GM18499 (cell line): ENCODE data around the gene PDZD8.
"Not testable (repeated sequence)": the region's sequence is repeated elsewhere in the genome, so short reads cannot be mapped to it uniquely, and the experiment has no call there.

ENCODE experiments used
- ATAC-seq: cut with Tn5 transposase; IDR thresholded peaks from one replicate; pipeline ENCODE4 v1.9.1; 2021; ENCODE audit warnings: moderate number of reproducible peaks; ENCODE audit not compliant: insufficient read depth, unreplicated experiment

Gene PDZD8

GRCh38 chr10:117239051-117239450 lies 136.2 kb downstream of the PDZD8 start:
- ATAC-seq, result no peak

GRCh38 chr10:117237401-117237991 lies 137.7 kb downstream of the PDZD8 start:
- no peak for ATAC-seq

DNA sequence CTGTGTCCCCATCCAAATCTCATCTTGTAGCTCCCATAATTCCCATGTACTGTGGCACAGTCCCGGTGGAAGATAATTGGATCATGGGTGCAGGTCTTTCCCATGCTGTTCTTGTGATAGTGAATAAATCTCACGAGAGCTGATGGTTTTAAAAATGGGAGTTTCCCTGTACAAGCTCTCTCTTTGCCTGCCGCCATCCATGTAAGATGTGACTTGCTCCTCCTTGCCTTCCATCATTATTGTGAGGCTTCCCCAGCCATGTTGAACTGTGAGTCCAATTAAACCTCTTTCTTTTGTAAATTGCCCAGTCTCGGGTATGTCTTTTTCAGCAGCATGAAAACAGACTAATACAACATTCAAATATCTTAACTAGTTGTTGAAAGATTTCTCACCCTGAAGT lies 145.1 kb downstream of the PDZD8 start:
- ATAC-seq, result not testable (repeated sequence)

GRCh38 chr10:117228210-117228609 lies 147.0 kb downstream of the PDZD8 start:
- ATAC-seq, result no peak
